Activated gamma-delta T cell treated with anti-CD3 and anti-CD28 coated beads, Interleukin-2, amount 50 U/mL, for 16 hours (primary cell): ENCODE data around the gene COMMD4.
"Not testable (repeated sequence)": the region's sequence is repeated elsewhere in the genome, so short reads cannot be mapped to it uniquely, and the experiment has no call there.

Source experiments
- DNase-seq: peaks from one replicate; pipeline ENCODE4 v3.0.0-alpha.2; 2020; ENCODE audit warnings: low read depth

COMMD4 gene

GRCh38 chr15:75380773-75381172 lies 44.9 kb downstream of the COMMD4 start:
- DNase-seq: no peak

DNA sequence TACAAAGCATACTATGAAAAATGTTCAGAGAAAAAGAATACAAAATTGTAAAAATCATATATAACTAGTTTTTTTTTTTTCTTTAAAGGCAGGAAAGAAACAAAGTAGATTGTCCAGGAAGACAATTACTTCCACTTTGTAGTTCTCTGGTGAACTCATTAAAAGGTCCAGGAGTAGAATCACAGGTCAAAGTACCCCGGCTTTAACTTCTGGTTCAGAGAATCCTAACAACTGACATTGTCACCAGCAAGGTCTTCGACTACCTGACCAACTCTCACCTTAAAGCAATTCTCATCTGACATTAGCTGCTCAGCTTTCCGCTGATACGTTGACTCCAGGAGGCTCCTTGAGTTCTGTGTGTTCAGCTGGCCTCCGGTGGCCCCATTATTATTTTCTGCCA lies 48.1 kb downstream of the COMMD4 start:
- not testable (repeated sequence) for DNase-seq
